ENCODE measurements around the gene KIAA1671.

GRCh38 chr22:25051983-25052710 is 99.6 kb downstream of the KIAA1671 start:
- TF ChIP-seq CTCF (conservative IDR thresholded peaks at IDR 0.05; ENCODE audit: low read depth, low read length) (no peak), RAD21 (IDR thresholded peaks at IDR 0.05; ENCODE audit: low read length) (no peak), POLR2A (IDR thresholded peaks at IDR 0.05; ENCODE audit: low read depth, low read length) (no peak), RFX5 (IDR thresholded peaks at IDR 0.05; ENCODE audit: low read depth, low read length) (no peak)
